ENCODE results near the gene LRRC70. TPM values are rescaled to one million over a fixed set of nuclear protein-coding genes. Genes with fewer than 3 reads are reported as not detected.

The LRRC70 gene
- total RNA-seq, 1 donor from 2014 or later = 0.64 TPM

DNA sequence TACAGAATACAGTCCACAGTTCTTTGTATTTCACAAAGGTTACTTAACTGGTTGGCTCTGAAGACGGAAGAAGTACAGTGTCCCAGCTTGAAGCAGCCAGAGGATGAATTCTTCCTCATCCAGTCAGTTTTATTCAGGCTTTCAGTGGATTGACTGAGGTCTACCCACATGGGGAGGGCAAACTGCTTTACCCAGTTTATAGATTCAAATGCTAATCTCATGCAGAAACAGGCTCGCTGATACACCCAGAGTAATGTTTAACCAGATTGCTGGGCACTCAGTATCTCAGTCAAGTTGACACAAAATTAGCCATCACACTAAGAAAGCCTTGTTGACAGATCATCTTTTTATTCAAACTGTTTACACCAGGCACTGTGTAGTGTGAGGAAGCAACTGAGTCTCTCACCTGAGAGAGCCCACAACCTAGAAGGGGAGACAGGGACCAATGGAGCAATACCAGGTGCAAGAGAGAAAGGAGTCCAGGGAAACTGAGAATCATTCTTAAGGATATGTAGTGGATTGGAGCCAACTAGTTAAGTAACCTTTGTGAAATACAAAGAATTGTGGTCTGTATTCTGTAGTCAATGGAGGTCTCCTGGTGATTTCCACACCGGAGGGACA is 15.9 kb downstream of the LRRC70 start:
- Histone ChIP-seq H3K9me3 (ENCODE audit: insufficient read depth, low read depth, low read length) (no peaks in the 10 kb centered on the region), H4K20me1 (ENCODE audit: insufficient read depth, low read length) (no peaks in the 10 kb centered on the region), H3K4me2 (ENCODE audit: low read length) (no peak overlapping the region), H3K9ac (ENCODE audit: low read length) (no peak overlapping the region), H2AFZ (ENCODE audit: low read depth, low read length) (no peak overlapping the region), H3K27me3 (ENCODE audit: insufficient read depth, low read length) (no peaks in the 10 kb centered on the region), H3K4me3 (ENCODE audit: insufficient read depth, low read depth, low read length) (no peak overlapping the region), H3K36me3 (ENCODE audit: insufficient read depth, low read length) (no peaks in the 10 kb centered on the region), H3K79me2 (ENCODE audit: insufficient read depth, low read length) (no peaks in the 10 kb centered on the region), H3K27ac (ENCODE audit: low read depth, low read length) (no peak overlapping the region), H3K4me1 (ENCODE audit: insufficient read depth, low read length) (peaks cover 7% of the 10 kb centered on the region)
- no peak overlapping the region for H3K27ac Mint-ChIP-seq (ENCODE audit: unreplicated experiment)
- H3K36me3 Mint-ChIP-seq (ENCODE audit: low read depth, unreplicated experiment) = peaks cover 1% of the 10 kb centered on the region
- no peaks in the 10 kb centered on the region for H3K9me3 Mint-ChIP-seq (ENCODE audit: unreplicated experiment)
- DNase-seq (ENCODE audit: low read depth) (no peak), FAIRE-seq (no peak)
- H3K4me1 Mint-ChIP-seq (ENCODE audit: low read depth, unreplicated experiment) = peaks cover 8% of the 10 kb centered on the region
- no peak for TF ChIP-seq EZH2 (IDR thresholded peaks at IDR 0.05; ENCODE audit: insufficient read depth, low read length)
- TF ChIP-seq, protein P1, sequence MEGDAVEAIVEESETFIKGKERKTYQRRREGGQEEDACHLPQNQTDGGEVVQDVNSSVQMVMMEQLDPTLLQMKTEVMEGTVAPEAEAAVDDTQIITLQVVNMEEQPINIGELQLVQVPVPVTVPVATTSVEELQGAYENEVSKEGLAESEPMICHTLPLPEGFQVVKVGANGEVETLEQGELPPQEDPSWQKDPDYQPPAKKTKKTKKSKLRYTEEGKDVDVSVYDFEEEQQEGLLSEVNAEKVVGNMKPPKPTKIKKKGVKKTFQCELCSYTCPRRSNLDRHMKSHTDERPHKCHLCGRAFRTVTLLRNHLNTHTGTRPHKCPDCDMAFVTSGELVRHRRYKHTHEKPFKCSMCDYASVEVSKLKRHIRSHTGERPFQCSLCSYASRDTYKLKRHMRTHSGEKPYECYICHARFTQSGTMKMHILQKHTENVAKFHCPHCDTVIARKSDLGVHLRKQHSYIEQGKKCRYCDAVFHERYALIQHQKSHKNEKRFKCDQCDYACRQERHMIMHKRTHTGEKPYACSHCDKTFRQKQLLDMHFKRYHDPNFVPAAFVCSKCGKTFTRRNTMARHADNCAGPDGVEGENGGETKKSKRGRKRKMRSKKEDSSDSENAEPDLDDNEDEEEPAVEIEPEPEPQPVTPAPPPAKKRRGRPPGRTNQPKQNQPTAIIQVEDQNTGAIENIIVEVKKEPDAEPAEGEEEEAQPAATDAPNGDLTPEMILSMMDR (IDR thresholded peaks at IDR 0.05; ENCODE audit: insufficient read depth, low read depth, low read length) = no peak
- no peak overlapping the region for H3K4me3 Mint-ChIP-seq (ENCODE audit: unreplicated experiment)
- no peaks in the 10 kb centered on the region for H3K27me3 Mint-ChIP-seq (ENCODE audit: low read depth, unreplicated experiment)

DNA sequence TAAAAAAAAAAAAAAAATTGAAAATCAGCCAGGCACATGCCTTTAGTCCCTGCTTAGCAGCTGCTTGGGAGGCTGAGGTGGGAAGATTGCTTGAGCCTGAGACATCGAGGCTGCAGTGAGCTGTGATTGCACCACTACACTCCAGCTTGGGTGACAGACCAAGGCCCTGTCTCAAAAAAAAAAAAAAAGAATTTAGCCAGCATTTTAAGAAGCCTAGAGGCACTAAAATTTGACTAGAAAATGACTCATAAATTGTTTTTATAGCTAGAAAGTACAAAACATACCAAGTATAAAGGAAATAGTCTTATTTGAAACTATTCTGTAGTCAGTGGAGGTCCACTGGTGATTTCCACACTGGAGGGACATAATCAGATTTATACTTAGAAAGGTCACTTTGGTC is 17.5 kb downstream of the LRRC70 start:
- Histone ChIP-seq H3K4me2 (ENCODE audit: low read length) (no peak overlapping the region), H3K4me1 (ENCODE audit: insufficient read depth, low read length) (peaks cover 7% of the 10 kb centered on the region), H3K9ac (ENCODE audit: low read length) (no peak overlapping the region), H3K9me3 (ENCODE audit: insufficient read depth, low read depth, low read length) (no peaks in the 10 kb centered on the region), H3K36me3 (ENCODE audit: insufficient read depth, low read length) (no peaks in the 10 kb centered on the region), H3K27ac (ENCODE audit: low read depth, low read length) (no peak overlapping the region), H3K79me2 (ENCODE audit: insufficient read depth, low read length) (no peaks in the 10 kb centered on the region), H2AFZ (ENCODE audit: low read depth, low read length) (no peak overlapping the region), H3K4me3 (ENCODE audit: insufficient read depth, low read depth, low read length) (no peak overlapping the region), H3K27me3 (ENCODE audit: insufficient read depth, low read length) (no peaks in the 10 kb centered on the region), H4K20me1 (ENCODE audit: insufficient read depth, low read length) (no peaks in the 10 kb centered on the region)
- TF ChIP-seq EZH2 (IDR thresholded peaks at IDR 0.05; ENCODE audit: insufficient read depth, low read length) = no peak
- TF ChIP-seq, protein P1 (IDR thresholded peaks at IDR 0.05; ENCODE audit: insufficient read depth, low read depth, low read length) = no peak
- no peaks in the 10 kb centered on the region for H3K9me3 Mint-ChIP-seq (ENCODE audit: unreplicated experiment)
- DNase-seq (ENCODE audit: low read depth) = no peak
- H3K4me1 Mint-ChIP-seq (ENCODE audit: low read depth, unreplicated experiment) = peaks cover 8% of the 10 kb centered on the region
- no peak overlapping the region for H3K4me3 Mint-ChIP-seq (ENCODE audit: unreplicated experiment)
- H3K27me3 Mint-ChIP-seq (ENCODE audit: low read depth, unreplicated experiment) = no peaks in the 10 kb centered on the region
- H3K27ac Mint-ChIP-seq (ENCODE audit: unreplicated experiment) = no peak overlapping the region
- H3K36me3 Mint-ChIP-seq (ENCODE audit: low read depth, unreplicated experiment) = no peaks in the 10 kb centered on the region
- FAIRE-seq = no peak

DNA sequence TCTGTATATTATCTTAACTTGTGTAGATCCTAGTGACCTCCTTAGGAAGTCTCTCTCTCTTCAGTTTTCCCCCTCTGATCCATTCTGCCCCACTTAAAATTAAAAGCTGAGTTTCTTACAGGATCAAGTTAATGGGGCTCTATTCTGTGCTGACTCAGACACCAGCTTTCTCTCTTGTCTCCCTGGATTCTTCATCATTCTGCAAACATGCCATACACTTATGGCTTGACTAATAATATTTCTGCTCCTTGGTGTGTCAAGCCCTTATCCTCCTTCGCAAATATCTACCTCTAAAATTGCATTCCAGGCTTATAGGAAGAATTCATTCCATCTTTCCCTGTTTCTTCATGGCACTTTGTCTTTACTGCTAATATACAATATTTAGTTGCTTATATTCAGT is 18.1 kb downstream of the LRRC70 start:
- Histone ChIP-seq H3K4me1 (ENCODE audit: insufficient read depth, low read length) (peaks cover 7% of the 10 kb centered on the region), H4K20me1 (ENCODE audit: insufficient read depth, low read length) (no peaks in the 10 kb centered on the region), H3K27ac (ENCODE audit: low read depth, low read length) (no peak overlapping the region), H2AFZ (ENCODE audit: low read depth, low read length) (no peak overlapping the region), H3K4me3 (ENCODE audit: insufficient read depth, low read depth, low read length) (no peak overlapping the region), H3K9me3 (ENCODE audit: insufficient read depth, low read depth, low read length) (no peaks in the 10 kb centered on the region), H3K4me2 (ENCODE audit: low read length) (no peak overlapping the region), H3K27me3 (ENCODE audit: insufficient read depth, low read length) (no peaks in the 10 kb centered on the region), H3K79me2 (ENCODE audit: insufficient read depth, low read length) (no peaks in the 10 kb centered on the region), H3K36me3 (ENCODE audit: insufficient read depth, low read length) (no peaks in the 10 kb centered on the region), H3K9ac (ENCODE audit: low read length) (no peak overlapping the region)
- FAIRE-seq = no peak
- H3K36me3 Mint-ChIP-seq (ENCODE audit: low read depth, unreplicated experiment) = no peaks in the 10 kb centered on the region
- no peaks in the 10 kb centered on the region for H3K9me3 Mint-ChIP-seq (ENCODE audit: unreplicated experiment)
- no peak overlapping the region for H3K4me3 Mint-ChIP-seq (ENCODE audit: unreplicated experiment)
- no peak for DNase-seq (ENCODE audit: low read depth)
- TF ChIP-seq, protein P1 (IDR thresholded peaks at IDR 0.05; ENCODE audit: insufficient read depth, low read depth, low read length) = no peak
- TF ChIP-seq EZH2 (IDR thresholded peaks at IDR 0.05; ENCODE audit: insufficient read depth, low read length) = no peak
- peaks cover 8% of the 10 kb centered on the region for H3K4me1 Mint-ChIP-seq (ENCODE audit: low read depth, unreplicated experiment)
- H3K27ac Mint-ChIP-seq (ENCODE audit: unreplicated experiment) = no peak overlapping the region
- H3K27me3 Mint-ChIP-seq (ENCODE audit: low read depth, unreplicated experiment) = no peaks in the 10 kb centered on the region
